OCI-LY3 (cell line): ENCODE data around the gene RRP12.

ENCODE experiments used
- CTCF ChIP-seq: fragments of 200-600, 300-600 bp; sonication (generic); IDR thresholded peaks from 2 replicates; pipeline ENCODE4 v1.5.1; 2014; ENCODE audit warnings: antibody characterized with exemption, low read length, low read depth
- EZH2phosphoT487 ChIP-seq: fragments of 200-600 bp; shearing (Covaris generic); IDR thresholded peaks from 2 replicates; pipeline ENCODE4 v1.6.1; 2018; ENCODE audit warnings: antibody characterized with exemption, mixed run types, low read depth

- no peak for TF ChIP-seq CTCF
- TF ChIP-seq EZH2phosphoT487, result no peak
Measured at GRCh38 chr10:97390091-97390490, 11.0 kb downstream of the RRP12 start.
